GM23338 (cell line): ENCODE results near the gene RCOR1. TPM values are rescaled to one million over a fixed set of nuclear protein-coding genes. Genes with fewer than 3 reads are reported as not detected.

Experiments
- ATAC-seq: fragments of 200-7000 bp; cut with Tn5 transposase; 3 replicates; pipeline ENCODE4 v1.9.1; 2020
- DNase-seq: peaks from one replicate; pipeline ENCODE4 v3.0.0-alpha.2; 2015; ENCODE audit warnings: low spot score
- H2AFZ ChIP-seq: fragments of 200-600 bp; sonication (generic); 2 replicates; pipeline ENCODE4 v1.8.0; 2016; ENCODE audit warnings: antibody characterized with exemption, mild to moderate bottlenecking, moderate library complexity
- H3F3A ChIP-seq: fragments of 200-600 bp; sonication (generic); replicated peaks from 2 replicates; pipeline ENCODE4 v1.8.0; 2017; ENCODE audit warnings: antibody characterized with exemption, mixed run types, low read depth
- H3K27ac ChIP-seq: fragments of 200-600 bp; sonication (generic); 2 replicates; pipeline ENCODE4 v1.6.1; 2016; ENCODE audit warnings: low read depth
- H3K27me3 ChIP-seq: fragments of 200-600 bp; sonication (generic); 2 replicates; pipeline ENCODE4 v1.8.0; 2016; ENCODE audit warnings: mild to moderate bottlenecking, mixed run types, moderate library complexity; ENCODE audit not compliant: insufficient read depth
- H3K36me3 ChIP-seq: fragments of 200-600 bp; sonication (generic); 2 replicates; pipeline ENCODE4 v1.8.0; 2016; ENCODE audit warnings: mild to moderate bottlenecking; ENCODE audit not compliant: insufficient read depth
- H3K4me1 ChIP-seq: fragments of 200-600 bp; sonication (generic); 2 replicates; pipeline ENCODE4 v1.8.0; 2016; ENCODE audit warnings: mild to moderate bottlenecking, moderate library complexity; ENCODE audit not compliant: insufficient read depth
- H3K4me2 ChIP-seq: fragments of 200-600 bp; sonication (generic); 2 replicates; pipeline ENCODE4 v1.7.1; 2017; ENCODE audit warnings: mixed run types
- H3K4me3 ChIP-seq: fragments of 200-600 bp; sonication (generic); 2 replicates; pipeline ENCODE4 v1.6.1; 2016; ENCODE audit warnings: mixed run types
- H3K79me2 ChIP-seq: fragments of 200-600 bp; sonication (generic); replicated peaks from 2 replicates; pipeline ENCODE4 v1.8.0; 2017; ENCODE audit warnings: mild to moderate bottlenecking; ENCODE audit not compliant: insufficient read depth
- H3K9me2 ChIP-seq: fragments of 200-600 bp; sonication (generic); 2 replicates; pipeline ENCODE4 v1.8.0; 2017; ENCODE audit not compliant: insufficient read depth
- H4K20me1 ChIP-seq: fragments of 200-600 bp; sonication (generic); replicated peaks from 2 replicates; pipeline ENCODE4 v1.8.0; 2017; ENCODE audit warnings: mild to moderate bottlenecking; ENCODE audit not compliant: insufficient read depth
- H3K27ac Mint-ChIP-seq: 2 replicates; pipeline ENCODE4 v1.8.0; 2020; ENCODE audit warnings: inconsistent platforms, mild to moderate bottlenecking, moderate library complexity, mixed read lengths
- H3K27me3 Mint-ChIP-seq: 3 replicates; pipeline ENCODE4 v1.8.0; 2022; ENCODE audit warnings: low read depth, mild to moderate bottlenecking, moderate library complexity, mixed read lengths, inconsistent platforms; ENCODE audit not compliant: insufficient read depth, poor library complexity
- H3K36me3 Mint-ChIP-seq: 3 replicates; pipeline ENCODE4 v1.8.0; 2021; ENCODE audit warnings: low read depth, mild to moderate bottlenecking, inconsistent platforms, moderate library complexity, mixed read lengths
- H3K4me1 Mint-ChIP-seq: 3 replicates; pipeline ENCODE4 v1.8.0; 2020; ENCODE audit warnings: mild to moderate bottlenecking, inconsistent platforms, mixed read lengths
- H3K4me3 Mint-ChIP-seq: 3 replicates; pipeline ENCODE4 v1.8.0; 2021; ENCODE audit warnings: moderate library complexity, mild to moderate bottlenecking, inconsistent platforms, mixed read lengths
- H3K9me3 Mint-ChIP-seq: 3 replicates; pipeline ENCODE4 v1.8.0; 2020; ENCODE audit warnings: moderate library complexity, mild to moderate bottlenecking, inconsistent platforms, mixed read lengths
- CREB1 ChIP-seq: fragments of 250-450 bp; sonication (Bioruptor Pico); IDR thresholded peaks from 2 replicates; pipeline ENCODE4 v1.5.0; 2020; ENCODE audit warnings: low read depth, mild to moderate bottlenecking, moderate library complexity
- EZH2 ChIP-seq: fragments of 200-600 bp; sonication (generic); IDR thresholded peaks from one replicate; pipeline ENCODE4 v1.8.0; 2017; ENCODE audit warnings: antibody characterized with exemption, mild to moderate bottlenecking, low read depth; ENCODE audit not compliant: unreplicated experiment
- JUNB ChIP-seq: IDR thresholded peaks from one replicate; pipeline ENCODE4 v1.6.1; 2016; ENCODE audit warnings: antibody characterized with exemption; ENCODE audit not compliant: unreplicated experiment
- POLR2AphosphoS5 ChIP-seq: IDR thresholded peaks from 2 replicates; pipeline ENCODE4 v1.6.1; 2016; ENCODE audit warnings: antibody characterized with exemption, low read depth
- STAT1 ChIP-seq: IDR thresholded peaks from one replicate; pipeline ENCODE4 v1.6.1; 2016; ENCODE audit warnings: antibody characterized with exemption; ENCODE audit not compliant: unreplicated experiment
- ZNF114 ChIP-seq: fragments of 250-450 bp; sonication (Bioruptor Pico); IDR thresholded peaks from 2 replicates; pipeline ENCODE4 v1.5.0; 2020; ENCODE audit warnings: mild to moderate bottlenecking, moderate library complexity
- polyA plus RNA-seq: library from polyadenylated mRNA; unstranded; fragments of >200 nt; fragmentation: Nextera tagmentation; extraction: Ambion mirVana; gene quantifications from 2 replicates; pipeline ENCODE4 v1.2.1, GENCODE V29; 2016
- total RNA-seq: library from RNA; depleted of rRNA; stranded (reverse); fragments of >200 nt; shearing (Covaris generic); gene quantifications from 2 replicates; pipeline ENCODE4 v1.2.3, GENCODE V29; 2014
- TF ChIP-seq, protein P1 (sequence below), 2 experiments: fragments of 200-600 bp in 1 of 2; sonication (generic) in 1 of 2; conservative IDR thresholded peaks; 2 replicates each; pipeline versions ENCODE4 v1.5.1 to v1.6.1; 2016 to 2017; ENCODE audit warnings: antibody characterized with exemption in 2 of 2, low read depth in 2 of 2, mild to moderate bottlenecking in 2 of 2, moderate library complexity in 1 of 2
- TF ChIP-seq, protein P2 (sequence below): IDR thresholded peaks from 2 replicates; pipeline ENCODE4 v1.6.1; 2016; ENCODE audit warnings: antibody characterized with exemption

Gene RCOR1
- total and polyA plus RNA-seq, 2 experiments from 2014 or later: 7.6 to 26.1 TPM

DNA sequence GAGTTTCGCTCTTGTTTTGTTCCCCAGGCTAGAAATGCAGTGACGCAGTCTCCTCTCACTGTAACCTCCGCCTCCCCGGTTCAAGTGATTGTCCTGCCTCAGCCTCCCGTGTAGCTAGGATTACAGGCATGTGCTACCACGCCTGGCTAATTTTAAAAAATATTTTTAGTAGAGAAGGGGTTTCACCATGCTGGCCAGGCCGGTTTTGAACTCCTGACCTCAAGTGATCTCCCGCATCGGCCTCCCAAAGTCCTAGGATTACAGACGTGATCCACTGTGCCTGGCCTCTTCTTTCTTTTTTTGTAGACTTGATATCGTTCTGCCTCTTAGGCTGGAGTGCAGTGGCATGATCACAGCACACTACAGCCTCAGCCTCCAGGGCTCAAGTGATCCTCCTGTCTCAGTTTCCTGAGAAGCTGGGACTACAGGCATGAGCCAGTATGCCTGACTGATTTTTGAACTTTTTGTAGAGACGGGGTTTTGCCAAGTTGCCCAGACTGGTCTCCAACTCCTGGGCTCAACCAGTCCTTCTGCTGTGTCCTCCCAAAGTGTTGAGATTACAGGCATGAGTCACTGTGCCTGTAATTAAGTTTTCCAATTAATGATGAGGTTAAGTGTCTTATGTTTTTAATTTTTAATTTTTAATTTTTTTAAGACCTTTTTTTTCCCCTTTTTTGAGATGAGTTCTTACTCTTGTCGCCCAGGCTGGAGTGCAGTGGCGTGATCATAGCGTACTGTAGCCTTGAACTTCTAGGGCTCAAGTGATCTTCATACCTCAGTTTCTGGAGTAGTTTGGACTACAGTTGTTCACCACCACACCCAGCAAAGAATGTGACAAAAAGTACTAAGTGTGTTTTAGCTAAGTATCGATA, 10.2 kb downstream of the RCOR1 start:
- Histone ChIP-seq H4K20me1 (peaks cover 62% of the 10 kb centered on the region), H3K4me3 (no peak overlapping the region)
- peak overlapping the region; percentile 77; the same call in 1 of the 2 replicates for H3K27ac Mint-ChIP-seq

DNA sequence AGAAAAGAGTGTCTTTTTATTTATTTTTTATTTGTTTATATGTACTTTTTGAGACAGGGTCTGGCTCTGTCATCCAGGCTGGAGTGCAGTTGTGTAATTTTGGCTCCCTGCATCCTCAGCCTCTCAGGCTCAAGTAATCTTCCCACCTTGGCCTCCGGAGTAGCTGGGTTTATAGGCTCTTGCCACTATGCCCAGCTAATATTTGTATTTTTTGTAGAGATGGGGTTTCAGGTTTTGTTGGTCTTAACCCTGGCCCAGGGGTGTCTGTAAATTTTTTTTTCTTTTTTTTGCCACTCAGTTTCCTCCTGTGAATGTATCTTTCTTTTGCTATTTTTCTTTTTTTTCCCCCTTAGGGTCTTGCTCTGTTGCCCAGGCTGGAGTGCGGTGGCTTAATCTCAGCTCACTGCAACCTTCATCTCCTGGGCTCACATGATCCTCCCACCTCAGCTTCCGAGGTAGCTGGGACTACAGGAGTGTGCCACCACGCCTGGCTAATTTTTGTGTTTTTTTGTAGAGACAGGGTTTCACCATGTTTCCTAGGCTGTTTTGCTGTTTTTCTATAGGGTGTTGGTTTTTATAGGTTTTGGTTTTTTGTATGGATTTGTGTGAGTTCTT, 11.0 kb downstream of the RCOR1 start:
- DNase-seq (no peak), ATAC-seq (no peak)
- H3K9me2 ChIP-seq: no peaks in the 10 kb centered on the region
- H3K36me3 ChIP-seq: no peaks in the 10 kb centered on the region
- H4K20me1 ChIP-seq: peaks cover 63% of the 10 kb centered on the region
- no peaks in the 10 kb centered on the region for H3K4me1 ChIP-seq
- peaks cover 5% of the 10 kb centered on the region for H3K27me3 Mint-ChIP-seq
- no peak overlapping the region for H2AFZ ChIP-seq
- H3K4me3 Mint-ChIP-seq: no peak overlapping the region
- peak overlapping the region; percentile 59; the same call in 1 of the 2 replicates for H3K27ac Mint-ChIP-seq
- no peaks in the 10 kb centered on the region for H3K9me3 Mint-ChIP-seq
- H3K79me2 ChIP-seq: peaks cover 100% of the 10 kb centered on the region
- H3K4me2 ChIP-seq: no peak overlapping the region
- no peaks in the 10 kb centered on the region for H3K27me3 ChIP-seq
- H3K4me1 Mint-ChIP-seq: peaks cover 5% of the 10 kb centered on the region; the same call in 2 of the 3 replicates
- H3K4me3 ChIP-seq: no peak overlapping the region
- H3F3A ChIP-seq: peaks cover 7% of the 10 kb centered on the region; the same call in 1 of the 2 replicates
- H3K36me3 Mint-ChIP-seq: peaks cover 7% of the 10 kb centered on the region; the same call in 1 of the 3 replicates
- 0 out of 2 replicates have a peak overlapping the region, but pooled peaks have one; percentile 21 for H3K27ac ChIP-seq
- TF ChIP-seq, protein P1, sequence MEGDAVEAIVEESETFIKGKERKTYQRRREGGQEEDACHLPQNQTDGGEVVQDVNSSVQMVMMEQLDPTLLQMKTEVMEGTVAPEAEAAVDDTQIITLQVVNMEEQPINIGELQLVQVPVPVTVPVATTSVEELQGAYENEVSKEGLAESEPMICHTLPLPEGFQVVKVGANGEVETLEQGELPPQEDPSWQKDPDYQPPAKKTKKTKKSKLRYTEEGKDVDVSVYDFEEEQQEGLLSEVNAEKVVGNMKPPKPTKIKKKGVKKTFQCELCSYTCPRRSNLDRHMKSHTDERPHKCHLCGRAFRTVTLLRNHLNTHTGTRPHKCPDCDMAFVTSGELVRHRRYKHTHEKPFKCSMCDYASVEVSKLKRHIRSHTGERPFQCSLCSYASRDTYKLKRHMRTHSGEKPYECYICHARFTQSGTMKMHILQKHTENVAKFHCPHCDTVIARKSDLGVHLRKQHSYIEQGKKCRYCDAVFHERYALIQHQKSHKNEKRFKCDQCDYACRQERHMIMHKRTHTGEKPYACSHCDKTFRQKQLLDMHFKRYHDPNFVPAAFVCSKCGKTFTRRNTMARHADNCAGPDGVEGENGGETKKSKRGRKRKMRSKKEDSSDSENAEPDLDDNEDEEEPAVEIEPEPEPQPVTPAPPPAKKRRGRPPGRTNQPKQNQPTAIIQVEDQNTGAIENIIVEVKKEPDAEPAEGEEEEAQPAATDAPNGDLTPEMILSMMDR (conservative IDR thresholded peaks at IDR 0.05; ENCODE audit: low read depth in 2 of 2): no peak
- no peak for TF ChIP-seq STAT1
- TF ChIP-seq POLR2AphosphoS5: no peak
- no peak for TF ChIP-seq EZH2
- TF ChIP-seq JUNB: no peak
- TF ChIP-seq, protein P2, sequence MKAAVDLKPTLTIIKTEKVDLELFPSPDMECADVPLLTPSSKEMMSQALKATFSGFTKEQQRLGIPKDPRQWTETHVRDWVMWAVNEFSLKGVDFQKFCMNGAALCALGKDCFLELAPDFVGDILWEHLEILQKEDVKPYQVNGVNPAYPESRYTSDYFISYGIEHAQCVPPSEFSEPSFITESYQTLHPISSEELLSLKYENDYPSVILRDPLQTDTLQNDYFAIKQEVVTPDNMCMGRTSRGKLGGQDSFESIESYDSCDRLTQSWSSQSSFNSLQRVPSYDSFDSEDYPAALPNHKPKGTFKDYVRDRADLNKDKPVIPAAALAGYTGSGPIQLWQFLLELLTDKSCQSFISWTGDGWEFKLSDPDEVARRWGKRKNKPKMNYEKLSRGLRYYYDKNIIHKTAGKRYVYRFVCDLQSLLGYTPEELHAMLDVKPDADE: no peak
- no peak for TF ChIP-seq ZNF114 (CRISPR knock-in tag)
- no peak for TF ChIP-seq CREB1

More for the DNA sequence above, 10.2 kb downstream of the RCOR1 start:
- no peaks in the 10 kb centered on the region for H3K27me3 ChIP-seq
- DNase-seq (no peak), ATAC-seq (no peak)
- H3K79me2 ChIP-seq: peaks cover 100% of the 10 kb centered on the region
- peaks cover 5% of the 10 kb centered on the region for H3K27me3 Mint-ChIP-seq
- H3K4me1 Mint-ChIP-seq: peaks cover 5% of the 10 kb centered on the region; the same call in 2 of the 3 replicates
- H2AFZ ChIP-seq: no peak overlapping the region
- peaks cover 7% of the 10 kb centered on the region; the same call in 1 of the 3 replicates for H3K36me3 Mint-ChIP-seq
- peak overlapping the region; percentile 89; the same call in 1 of the 2 replicates for H3K27ac ChIP-seq
- no peak overlapping the region for H3K4me2 ChIP-seq
- H3K4me3 Mint-ChIP-seq: no peak overlapping the region
- no peaks in the 10 kb centered on the region for H3K9me2 ChIP-seq
- H3K4me1 ChIP-seq: no peaks in the 10 kb centered on the region
- H3K9me3 Mint-ChIP-seq: no peaks in the 10 kb centered on the region
- TF ChIP-seq, protein P2: no peak
- no peaks in the 10 kb centered on the region for H3K36me3 ChIP-seq
- peaks cover 7% of the 10 kb centered on the region; the same call in 1 of the 2 replicates for H3F3A ChIP-seq
